Transverse colon (tissue), 4 donors: Measurements from ENCODE around the gene TTC36.

Source experiments
- CTCF ChIP-seq, 5 experiments: fragments of 200-600 bp in 3 of 5; fragments of 450-650 bp in 2 of 5; sonication (generic) in 3 of 5; IDR thresholded peaks; 1 replicate in 2 of 5; 2 replicates in 3 of 5; pipeline ENCODE4 v1.5.1; 2016 to 2017; ENCODE audit warnings: antibody characterized with exemption in 5 of 5, inconsistent platforms in 3 of 5, mild to moderate bottlenecking in 2 of 5, moderate library complexity in 1 of 5
- EP300 ChIP-seq: sonication (generic); formaldehyde crosslinking; IDR thresholded peaks from one replicate; pipeline ENCODE4 v1.6.1; 2017; ENCODE audit warnings: antibody characterized with exemption, low read depth
- POLR2A ChIP-seq: fragments of 450-650 bp; IDR thresholded peaks from one replicate; pipeline ENCODE4 v1.6.1; 2016; ENCODE audit warnings: antibody characterized with exemption, mild to moderate bottlenecking, moderate library complexity
- POLR2AphosphoS5 ChIP-seq, 3 donors: sonication (generic); formaldehyde crosslinking; IDR thresholded peaks; one replicate each; pipeline ENCODE4 v1.6.1; 2016; ENCODE audit warnings: antibody characterized with exemption in 3 of 3

GRCh38 chr11:118524356-118524755, 2.9 kb upstream of the TTC36 start:
- TF ChIP-seq CTCF (IDR thresholded peaks at IDR 0.05) (no peak), EP300 (no peak), POLR2A (no peak), POLR2AphosphoS5 (IDR thresholded peaks at IDR 0.05) (no peak)
